Loucy (cell line): Measurements from ENCODE around the gene MYCBP2.

Source experiments
- H2AFZ ChIP-seq: fragments of 200-600 bp; sonication (generic); 2 replicates; pipeline ENCODE4 v1.6.0; 2016; ENCODE audit warnings: antibody characterized with exemption, mild to moderate bottlenecking, low read length, moderate library complexity
- H3F3A ChIP-seq: fragments of 200-600 bp; 2 replicates; pipeline ENCODE4 v1.6.0; 2016; ENCODE audit warnings: antibody characterized with exemption, low read depth, mild to moderate bottlenecking
- H3K27me3 ChIP-seq: fragments of 200-600 bp; sonication (generic); 2 replicates; pipeline ENCODE4 v1.6.1; 2014; ENCODE audit warnings: low read length, mild to moderate bottlenecking; ENCODE audit not compliant: insufficient read depth, poor library complexity, severe bottlenecking
- H3K36me3 ChIP-seq: fragments of 200-600 bp; sonication (generic); 2 replicates; pipeline ENCODE4 v1.6.1; 2016; ENCODE audit warnings: low read length; ENCODE audit not compliant: insufficient read depth
- H3K4me1 ChIP-seq: fragments of 200-600 bp; sonication (generic); 2 replicates; pipeline ENCODE4 v1.5.1; 2014; ENCODE audit warnings: low read length, mild to moderate bottlenecking; ENCODE audit not compliant: insufficient read depth, poor library complexity, severe bottlenecking
- H3K4me2 ChIP-seq: fragments of 200-600 bp; sonication (generic); 2 replicates; pipeline ENCODE4 v1.6.0; 2014; ENCODE audit warnings: antibody characterized with exemption, low read length, low read depth, mild to moderate bottlenecking; ENCODE audit not compliant: poor library complexity, severe bottlenecking
- H3K4me3 ChIP-seq: fragments of 200-600 bp; sonication (generic); 2 replicates; pipeline ENCODE4 v1.5.1; 2014; ENCODE audit warnings: low read length, mild to moderate bottlenecking, mixed read lengths; ENCODE audit not compliant: poor library complexity, severe bottlenecking
- H3K79me2 ChIP-seq: fragments of 200-600 bp; sonication (generic); 2 replicates; pipeline ENCODE4 v1.6.1; 2014; ENCODE audit warnings: low read length; ENCODE audit not compliant: insufficient read depth
- H3K9ac ChIP-seq: fragments of 200-600 bp; sonication (generic); 2 replicates; pipeline ENCODE4 v1.6.0; 2014; ENCODE audit warnings: mild to moderate bottlenecking, low read depth, low read length, moderate library complexity; ENCODE audit not compliant: poor library complexity, severe bottlenecking
- H3K9me2 ChIP-seq: fragments of 200-600 bp; sonication (generic); replicated peaks from 2 replicates; pipeline ENCODE4 v1.6.1; 2016; ENCODE audit warnings: low read depth, low read length, mixed read lengths
- H3K9me3 ChIP-seq: fragments of 200-600 bp; sonication (generic); 2 replicates; pipeline ENCODE4 v1.6.1; 2014; ENCODE audit warnings: mild to moderate bottlenecking, antibody characterized with exemption, low read length, low read depth; ENCODE audit not compliant: insufficient read depth
- H4K20me1 ChIP-seq: fragments of 200-600 bp; sonication (generic); 2 replicates; pipeline ENCODE4 v1.6.0; 2014; ENCODE audit warnings: antibody characterized with exemption, low read length, mild to moderate bottlenecking; ENCODE audit not compliant: insufficient read depth, poor library complexity, severe bottlenecking
- EZH2phosphoT487 ChIP-seq: fragments of 200-600 bp; IDR thresholded peaks from 2 replicates; pipeline ENCODE4 v1.6.1; 2018; ENCODE audit warnings: antibody characterized with exemption, mild to moderate bottlenecking, moderate library complexity, borderline replicate concordance
- TF ChIP-seq, protein P1 (sequence below): fragments of 200-600 bp; sonication (generic); conservative IDR thresholded peaks from 2 replicates; pipeline ENCODE4 v1.5.1; 2014; ENCODE audit warnings: mild to moderate bottlenecking, antibody characterized with exemption, low read length

The MYCBP2 gene

DNA sequence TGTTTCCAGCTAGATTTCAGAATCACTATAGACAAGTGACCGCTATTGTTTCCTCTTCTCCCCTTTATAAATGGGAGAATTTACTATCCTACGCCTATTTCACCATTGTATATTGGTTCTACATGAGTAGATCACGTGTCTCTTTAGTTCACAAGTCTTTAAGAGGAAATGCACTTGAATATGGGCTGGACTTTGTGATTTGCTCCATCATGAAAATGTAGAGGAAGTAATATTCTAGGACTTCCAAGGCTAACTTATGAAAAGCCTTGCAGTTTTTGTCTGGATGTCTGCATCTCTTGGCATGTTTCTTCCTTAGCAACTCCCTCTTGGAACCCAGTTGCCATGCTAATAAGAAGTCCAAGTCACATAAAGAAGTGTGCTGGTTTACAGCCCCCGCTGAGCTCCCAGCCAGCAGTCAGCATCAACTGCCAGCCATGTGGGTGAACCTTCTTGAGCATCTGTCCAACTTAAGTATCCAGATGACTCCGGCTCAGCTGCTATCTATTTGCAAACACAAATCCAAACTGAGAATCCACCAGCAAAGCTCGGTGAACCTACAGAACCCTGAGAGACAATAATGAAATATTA is 295.1 kb downstream of the MYCBP2 start:
- Histone ChIP-seq H3K27me3 (no peaks in the 10 kb centered on the region), H3K79me2 (no peaks in the 10 kb centered on the region), H3K9me2 (no peaks in the 10 kb centered on the region), H4K20me1 (no peaks in the 10 kb centered on the region), H3K4me2 (no peak overlapping the region), H2AFZ (no peak overlapping the region), H3K9ac (no peak overlapping the region), H3K9me3 (no peaks in the 10 kb centered on the region), H3K4me1 (peaks cover 4% of the 10 kb centered on the region), H3K36me3 (no peaks in the 10 kb centered on the region), H3K4me3 (no peak overlapping the region), H3F3A (no peaks in the 10 kb centered on the region)
- TF ChIP-seq, protein P1, sequence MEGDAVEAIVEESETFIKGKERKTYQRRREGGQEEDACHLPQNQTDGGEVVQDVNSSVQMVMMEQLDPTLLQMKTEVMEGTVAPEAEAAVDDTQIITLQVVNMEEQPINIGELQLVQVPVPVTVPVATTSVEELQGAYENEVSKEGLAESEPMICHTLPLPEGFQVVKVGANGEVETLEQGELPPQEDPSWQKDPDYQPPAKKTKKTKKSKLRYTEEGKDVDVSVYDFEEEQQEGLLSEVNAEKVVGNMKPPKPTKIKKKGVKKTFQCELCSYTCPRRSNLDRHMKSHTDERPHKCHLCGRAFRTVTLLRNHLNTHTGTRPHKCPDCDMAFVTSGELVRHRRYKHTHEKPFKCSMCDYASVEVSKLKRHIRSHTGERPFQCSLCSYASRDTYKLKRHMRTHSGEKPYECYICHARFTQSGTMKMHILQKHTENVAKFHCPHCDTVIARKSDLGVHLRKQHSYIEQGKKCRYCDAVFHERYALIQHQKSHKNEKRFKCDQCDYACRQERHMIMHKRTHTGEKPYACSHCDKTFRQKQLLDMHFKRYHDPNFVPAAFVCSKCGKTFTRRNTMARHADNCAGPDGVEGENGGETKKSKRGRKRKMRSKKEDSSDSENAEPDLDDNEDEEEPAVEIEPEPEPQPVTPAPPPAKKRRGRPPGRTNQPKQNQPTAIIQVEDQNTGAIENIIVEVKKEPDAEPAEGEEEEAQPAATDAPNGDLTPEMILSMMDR = no peak
- TF ChIP-seq EZH2phosphoT487 = no peak

DNA sequence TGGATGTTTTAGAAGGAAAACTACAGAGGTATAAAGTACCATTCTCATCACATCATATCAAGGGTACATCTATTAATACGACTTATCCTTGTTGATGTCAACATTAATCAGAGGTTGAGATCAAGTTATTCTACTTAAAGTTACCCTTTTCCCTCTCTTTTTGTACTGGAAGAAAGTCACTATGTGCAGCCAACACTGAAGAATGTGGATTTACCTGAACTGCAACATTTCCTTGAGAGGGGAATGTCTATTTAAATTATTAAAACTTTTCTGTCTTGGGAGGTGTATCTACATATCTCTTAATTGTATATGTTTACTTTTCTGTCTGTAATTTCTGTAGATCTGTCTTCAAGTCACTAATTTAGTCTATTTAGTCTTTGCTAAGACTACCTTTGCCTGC is 297.5 kb downstream of the MYCBP2 start:
- Histone ChIP-seq H3K9me2 (no peaks in the 10 kb centered on the region), H2AFZ (no peak overlapping the region), H3K4me3 (no peak overlapping the region), H4K20me1 (peaks cover 20% of the 10 kb centered on the region), H3K9ac (no peak overlapping the region), H3K9me3 (no peaks in the 10 kb centered on the region), H3F3A (no peaks in the 10 kb centered on the region), H3K27me3 (no peaks in the 10 kb centered on the region), H3K36me3 (no peaks in the 10 kb centered on the region), H3K4me1 (peaks cover 17% of the 10 kb centered on the region), H3K4me2 (no peak overlapping the region), H3K79me2 (peaks cover 20% of the 10 kb centered on the region)
- no peak for TF ChIP-seq EZH2phosphoT487
- TF ChIP-seq, protein P1 = no peak

DNA sequence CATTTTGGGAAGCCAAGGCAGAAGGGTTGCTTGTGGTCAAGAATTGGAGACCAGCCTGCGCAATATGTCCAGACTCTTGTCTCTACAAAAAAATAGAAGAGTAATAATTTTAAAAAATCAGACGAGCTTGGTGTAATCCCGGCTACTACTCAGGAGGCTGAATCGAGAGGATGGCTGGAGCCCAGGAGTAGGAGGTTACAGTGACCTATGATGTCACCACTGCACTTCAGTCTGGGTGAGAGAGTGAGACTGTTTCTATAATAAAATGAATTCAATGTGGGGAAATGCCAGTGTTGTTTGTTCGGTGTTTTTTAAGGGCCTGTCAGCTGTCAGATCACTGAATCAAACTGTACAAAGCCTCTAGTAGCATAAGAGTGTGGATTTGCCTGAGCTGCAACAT is 298.7 kb downstream of the MYCBP2 start:
- Histone ChIP-seq H3K79me2 (peaks cover 32% of the 10 kb centered on the region), H3K4me2 (peak overlapping the region; percentile 87), H3K36me3 (no peaks in the 10 kb centered on the region), H4K20me1 (peaks cover 32% of the 10 kb centered on the region), H3K4me1 (peaks cover 28% of the 10 kb centered on the region), H3K9me2 (no peaks in the 10 kb centered on the region), H3K27me3 (no peaks in the 10 kb centered on the region), H2AFZ (no peak overlapping the region), H3K4me3 (no peak overlapping the region), H3F3A (no peaks in the 10 kb centered on the region), H3K9ac (no peak overlapping the region), H3K9me3 (no peaks in the 10 kb centered on the region)
- TF ChIP-seq, protein P1 = no peak
- TF ChIP-seq EZH2phosphoT487 = no peak
